Neural cell (in vitro differentiated cells): ENCODE results near the gene DENND4A. TPM values are rescaled to one million over a fixed set of nuclear protein-coding genes. Genes with fewer than 3 reads are reported as not detected.

Experiments used
- H2AFZ ChIP-seq: fragments of 200-600, 300-800 bp; sonication (generic), shearing (Covaris generic); 2 replicates; pipeline ENCODE4 v1.6.0; 2014; ENCODE audit warnings: low read depth, mild to moderate bottlenecking, antibody characterized with exemption, low read length, moderate library complexity
- H3F3A ChIP-seq: fragments of 200-600 bp; shearing (Covaris generic); 2 replicates; pipeline ENCODE4 v1.6.1; 2016; ENCODE audit warnings: mild to moderate bottlenecking, moderate library complexity, mixed read lengths, antibody characterized with exemption, low read length; ENCODE audit not compliant: insufficient read depth, poor library complexity, severe bottlenecking
- H3K27ac ChIP-seq: fragments of 200-600, 300-800 bp; sonication (generic), shearing (Covaris generic); 2 replicates; pipeline ENCODE4 v1.5.1; 2014; ENCODE audit warnings: mild to moderate bottlenecking, low read length, moderate library complexity
- H3K27me3 ChIP-seq: fragments of 300-800, 200-600 bp; sonication (generic), shearing (Covaris generic); 2 replicates; pipeline ENCODE4 v1.6.0; 2014; ENCODE audit warnings: mild to moderate bottlenecking, low read depth, low read length, moderate library complexity; ENCODE audit not compliant: insufficient read depth
- H3K36me3 ChIP-seq: fragments of 300-800, 200-600 bp; sonication (generic), shearing (Covaris generic); 2 replicates; pipeline ENCODE4 v1.5.1; 2014; ENCODE audit warnings: mild to moderate bottlenecking, antibody characterized with exemption, low read length, moderate library complexity; ENCODE audit not compliant: insufficient read depth
- H3K4me2 ChIP-seq: fragments of 300-800, 200-600 bp; sonication (generic), shearing (Covaris generic); 2 replicates; pipeline ENCODE4 v1.6.0; 2014; ENCODE audit warnings: mild to moderate bottlenecking, low read length
- H3K4me3 ChIP-seq: fragments of 300-800, 200-600 bp; sonication (generic), shearing (Covaris generic); 2 replicates; pipeline ENCODE4 v1.5.1; 2014; ENCODE audit warnings: mild to moderate bottlenecking, low read length, moderate library complexity
- H3K79me2 ChIP-seq: fragments of 200-600 bp; shearing (Covaris generic); replicated peaks from 2 replicates; pipeline ENCODE4 v1.6.0; 2014; ENCODE audit warnings: mild to moderate bottlenecking, low read length, moderate library complexity; ENCODE audit not compliant: insufficient read depth
- H3K9ac ChIP-seq: fragments of 300-800, 200-600 bp; sonication (generic), shearing (Covaris generic); 2 replicates; pipeline ENCODE4 v1.6.1; 2016; ENCODE audit warnings: mild to moderate bottlenecking, low read length, mixed read lengths
- H3K9me2 ChIP-seq: fragments of 200-600 bp; shearing (Covaris generic); 2 replicates; pipeline ENCODE4 v1.6.1; 2016; ENCODE audit warnings: mild to moderate bottlenecking, low read length, mixed read lengths; ENCODE audit not compliant: insufficient read depth
- H3K9me3 ChIP-seq: fragments of 200-600, 300-800 bp; sonication (generic), shearing (Covaris generic); 2 replicates; pipeline ENCODE4 v1.6.1; 2016; ENCODE audit warnings: mild to moderate bottlenecking, mixed run types, low read length, moderate library complexity, mixed read lengths
- H4K20me1 ChIP-seq: fragments of 200-600 bp; shearing (Covaris generic); 2 replicates; pipeline ENCODE4 v1.6.1; 2016; ENCODE audit warnings: mild to moderate bottlenecking, mixed run types; ENCODE audit not compliant: insufficient read depth
- EP300 ChIP-seq: fragments of 450-650 bp; conservative IDR thresholded peaks from 2 replicates; pipeline ENCODE4 v1.6.1; 2014; ENCODE audit warnings: antibody characterized with exemption, mild to moderate bottlenecking, moderate library complexity; ENCODE audit not compliant: poor library complexity, severe bottlenecking
- EZH2 ChIP-seq: fragments of 200-600, 300-800 bp; shearing (Covaris generic), sonication (generic); IDR thresholded peaks from 2 replicates; pipeline ENCODE4 v1.6.1; 2014; ENCODE audit warnings: antibody characterized with exemption, low read length, borderline replicate concordance, mild to moderate bottlenecking; ENCODE audit not compliant: insufficient read depth, poor library complexity, severe bottlenecking
- MXI1 ChIP-seq: fragments of 450-650 bp; conservative IDR thresholded peaks from 2 replicates; pipeline ENCODE4 v1.6.1; 2014; ENCODE audit warnings: antibody characterized with exemption, mild to moderate bottlenecking; ENCODE audit not compliant: poor library complexity, severe bottlenecking
- POLR2AphosphoS5 ChIP-seq: IDR thresholded peaks from 2 replicates; pipeline ENCODE4 v1.6.1; 2012
- RAD21 ChIP-seq: fragments of 450-650 bp; conservative IDR thresholded peaks from 2 replicates; pipeline ENCODE4 v1.6.1; 2014; ENCODE audit warnings: antibody characterized with exemption, mild to moderate bottlenecking, moderate library complexity
- SMC3 ChIP-seq: fragments of 450-650 bp; conservative IDR thresholded peaks from 2 replicates; pipeline ENCODE4 v1.6.1; 2014; ENCODE audit warnings: antibody characterized with exemption, mild to moderate bottlenecking, moderate library complexity; ENCODE audit not compliant: poor library complexity
- TAF1 ChIP-seq: IDR thresholded peaks from 2 replicates; pipeline ENCODE4 v1.6.1; 2012; ENCODE audit warnings: low read depth
- polyA plus RNA-seq: library from polyadenylated mRNA; depleted of rRNA; stranded (reverse); fragments of >200 nt; gene quantifications from 2 replicates; pipeline ENCODE4 v1.2.3, GENCODE V29; 2014
- TF ChIP-seq, protein P1 (sequence below): IDR thresholded peaks from 2 replicates; pipeline ENCODE4 v1.6.1; 2012; ENCODE audit warnings: borderline replicate concordance
- TF ChIP-seq, protein P2 (sequence below): fragments of 450-650 bp; IDR thresholded peaks from 2 replicates; pipeline ENCODE4 v1.5.1; 2014; ENCODE audit warnings: antibody characterized with exemption, mild to moderate bottlenecking, moderate library complexity; ENCODE audit not compliant: poor library complexity, severe bottlenecking

Gene DENND4A
- polyA plus RNA-seq, 1 donor from 2014 or later, result 7.5 TPM

DNA sequence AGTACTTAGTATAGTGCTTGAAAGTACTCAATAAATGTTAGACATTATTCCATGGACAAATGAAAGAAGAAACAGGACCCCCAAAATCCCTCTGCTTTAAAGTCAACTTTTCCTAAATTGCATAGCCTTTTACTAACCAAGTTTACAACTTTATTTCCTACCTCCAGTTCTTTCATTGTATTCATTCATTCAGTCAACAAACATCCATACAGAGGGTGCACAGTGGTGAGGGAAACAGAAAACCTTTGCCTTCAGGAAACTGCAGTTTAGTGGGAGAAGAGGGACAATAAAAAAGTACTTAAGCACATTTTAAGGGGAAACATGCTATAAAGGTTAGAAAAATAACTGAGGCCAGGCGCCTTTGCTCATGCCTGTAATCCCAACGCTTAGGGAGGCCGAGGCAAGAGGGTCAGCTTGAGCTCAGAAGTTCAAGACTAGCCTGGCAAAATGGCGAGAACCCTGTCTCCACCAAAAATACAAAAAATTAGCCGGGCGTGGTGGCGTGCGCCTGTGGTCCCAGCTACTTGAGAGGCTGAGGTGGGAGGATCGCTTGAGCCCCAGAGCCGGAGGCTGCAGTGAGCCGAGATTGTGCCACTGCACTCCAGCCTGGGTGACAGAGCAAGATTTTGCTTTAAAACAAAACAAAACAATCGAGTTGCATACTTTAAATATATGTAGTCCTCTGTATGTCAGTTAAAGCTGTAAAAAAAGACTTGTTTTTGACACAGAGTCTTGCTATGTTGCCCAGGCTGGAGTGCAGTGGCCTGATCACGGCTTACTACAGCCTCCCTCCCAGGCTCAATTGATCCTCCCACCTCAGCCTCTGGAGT lies 1.1 kb upstream of the DENND4A start:
- Histone ChIP-seq H2AFZ (peak overlapping the region; percentile 93), H3K79me2 (peaks cover 21% of the 10 kb centered on the region), H3K9me2 (no peaks in the 10 kb centered on the region), H3K4me3 (peak overlapping the region; percentile 73), H3K36me3 (no peaks in the 10 kb centered on the region), H3K4me2 (peak overlapping the region; percentile 49), H3K9me3 (no peaks in the 10 kb centered on the region), H4K20me1 (no peaks in the 10 kb centered on the region), H3F3A (no peaks in the 10 kb centered on the region), H3K27ac (peak overlapping the region; percentile 80), H3K9ac (peak overlapping the region; percentile 74), H3K27me3 (no peaks in the 10 kb centered on the region)
- TF ChIP-seq MXI1 (no peak), SMC3 (no peak), EZH2 (no peak), POLR2AphosphoS5 (no peak), TAF1 (no peak), RAD21 (no peak), EP300 (no peak)
- TF ChIP-seq, protein P1, sequence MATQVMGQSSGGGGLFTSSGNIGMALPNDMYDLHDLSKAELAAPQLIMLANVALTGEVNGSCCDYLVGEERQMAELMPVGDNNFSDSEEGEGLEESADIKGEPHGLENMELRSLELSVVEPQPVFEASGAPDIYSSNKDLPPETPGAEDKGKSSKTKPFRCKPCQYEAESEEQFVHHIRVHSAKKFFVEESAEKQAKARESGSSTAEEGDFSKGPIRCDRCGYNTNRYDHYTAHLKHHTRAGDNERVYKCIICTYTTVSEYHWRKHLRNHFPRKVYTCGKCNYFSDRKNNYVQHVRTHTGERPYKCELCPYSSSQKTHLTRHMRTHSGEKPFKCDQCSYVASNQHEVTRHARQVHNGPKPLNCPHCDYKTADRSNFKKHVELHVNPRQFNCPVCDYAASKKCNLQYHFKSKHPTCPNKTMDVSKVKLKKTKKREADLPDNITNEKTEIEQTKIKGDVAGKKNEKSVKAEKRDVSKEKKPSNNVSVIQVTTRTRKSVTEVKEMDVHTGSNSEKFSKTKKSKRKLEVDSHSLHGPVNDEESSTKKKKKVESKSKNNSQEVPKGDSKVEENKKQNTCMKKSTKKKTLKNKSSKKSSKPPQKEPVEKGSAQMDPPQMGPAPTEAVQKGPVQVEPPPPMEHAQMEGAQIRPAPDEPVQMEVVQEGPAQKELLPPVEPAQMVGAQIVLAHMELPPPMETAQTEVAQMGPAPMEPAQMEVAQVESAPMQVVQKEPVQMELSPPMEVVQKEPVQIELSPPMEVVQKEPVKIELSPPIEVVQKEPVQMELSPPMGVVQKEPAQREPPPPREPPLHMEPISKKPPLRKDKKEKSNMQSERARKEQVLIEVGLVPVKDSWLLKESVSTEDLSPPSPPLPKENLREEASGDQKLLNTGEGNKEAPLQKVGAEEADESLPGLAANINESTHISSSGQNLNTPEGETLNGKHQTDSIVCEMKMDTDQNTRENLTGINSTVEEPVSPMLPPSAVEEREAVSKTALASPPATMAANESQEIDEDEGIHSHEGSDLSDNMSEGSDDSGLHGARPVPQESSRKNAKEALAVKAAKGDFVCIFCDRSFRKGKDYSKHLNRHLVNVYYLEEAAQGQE, result no peak
- TF ChIP-seq, protein P2, sequence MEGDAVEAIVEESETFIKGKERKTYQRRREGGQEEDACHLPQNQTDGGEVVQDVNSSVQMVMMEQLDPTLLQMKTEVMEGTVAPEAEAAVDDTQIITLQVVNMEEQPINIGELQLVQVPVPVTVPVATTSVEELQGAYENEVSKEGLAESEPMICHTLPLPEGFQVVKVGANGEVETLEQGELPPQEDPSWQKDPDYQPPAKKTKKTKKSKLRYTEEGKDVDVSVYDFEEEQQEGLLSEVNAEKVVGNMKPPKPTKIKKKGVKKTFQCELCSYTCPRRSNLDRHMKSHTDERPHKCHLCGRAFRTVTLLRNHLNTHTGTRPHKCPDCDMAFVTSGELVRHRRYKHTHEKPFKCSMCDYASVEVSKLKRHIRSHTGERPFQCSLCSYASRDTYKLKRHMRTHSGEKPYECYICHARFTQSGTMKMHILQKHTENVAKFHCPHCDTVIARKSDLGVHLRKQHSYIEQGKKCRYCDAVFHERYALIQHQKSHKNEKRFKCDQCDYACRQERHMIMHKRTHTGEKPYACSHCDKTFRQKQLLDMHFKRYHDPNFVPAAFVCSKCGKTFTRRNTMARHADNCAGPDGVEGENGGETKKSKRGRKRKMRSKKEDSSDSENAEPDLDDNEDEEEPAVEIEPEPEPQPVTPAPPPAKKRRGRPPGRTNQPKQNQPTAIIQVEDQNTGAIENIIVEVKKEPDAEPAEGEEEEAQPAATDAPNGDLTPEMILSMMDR, result no peak

DNA sequence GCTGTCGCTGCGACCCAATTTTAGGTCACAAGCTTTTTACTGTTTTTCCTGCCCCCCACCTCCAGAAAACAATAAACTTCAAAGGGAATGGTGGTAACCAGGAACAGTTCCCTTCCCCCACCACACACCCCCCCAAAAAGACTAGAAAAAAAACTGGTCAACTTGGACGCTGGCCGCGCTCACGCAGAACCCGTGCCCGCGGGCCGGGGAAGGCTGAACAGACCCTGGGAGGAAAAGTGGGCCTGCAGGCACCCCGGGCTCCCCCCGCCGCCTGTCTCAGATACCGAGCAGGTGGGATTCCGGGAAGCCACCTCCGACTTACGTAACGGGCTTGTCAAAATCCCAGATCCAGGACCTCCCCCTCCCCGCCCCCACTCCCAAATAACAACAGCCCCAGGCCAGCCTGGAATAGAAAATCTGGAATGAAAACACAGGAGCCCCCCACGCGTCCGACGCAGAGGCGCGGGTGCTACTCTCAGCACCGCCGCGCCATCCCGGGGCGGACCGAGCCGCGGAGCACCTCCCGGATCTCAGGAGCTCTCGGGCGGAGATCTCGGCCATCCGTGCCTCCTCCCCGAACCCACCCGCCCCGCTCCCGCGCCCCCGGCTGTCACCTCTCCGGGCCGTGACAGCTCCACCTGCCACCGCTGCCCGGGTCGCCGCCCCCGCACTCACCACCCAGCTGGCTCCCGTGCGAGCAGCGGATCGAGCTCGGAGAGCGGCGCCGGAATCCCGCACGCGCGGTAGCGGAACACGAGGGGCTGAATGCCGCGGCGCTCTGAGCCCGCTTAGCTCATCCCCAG lies 557 bp downstream of the DENND4A start:
- Histone ChIP-seq H2AFZ (peak overlapping the region; percentile 11), H3F3A (no peaks in the 10 kb centered on the region), H3K9ac (peak overlapping the region; percentile 83), H3K79me2 (peaks cover 27% of the 10 kb centered on the region), H3K4me2 (peak overlapping the region; percentile 56), H3K9me2 (no peaks in the 10 kb centered on the region), H3K27ac (peak overlapping the region; percentile 82), H3K27me3 (no peaks in the 10 kb centered on the region), H3K4me3 (peak overlapping the region; percentile 73), H4K20me1 (no peaks in the 10 kb centered on the region), H3K36me3 (no peaks in the 10 kb centered on the region), H3K9me3 (no peaks in the 10 kb centered on the region)
- TF ChIP-seq EP300 (no peak), TAF1 (peak; percentile 60), SMC3 (no peak), EZH2 (no peak), RAD21 (no peak), MXI1 (peak; percentile 40), POLR2AphosphoS5 (peak; percentile 64)
- TF ChIP-seq, protein P1, result no peak
- TF ChIP-seq, protein P2, result no peak
